Neural cell (in vitro differentiated cells): Measurements from ENCODE around the gene DPM2.

Experiments
- CTCF ChIP-seq: fragments of 450-650 bp; IDR thresholded peaks from 2 replicates; pipeline ENCODE4 v1.5.1; 2014; ENCODE audit warnings: antibody characterized with exemption, mild to moderate bottlenecking, moderate library complexity; ENCODE audit not compliant: poor library complexity, severe bottlenecking
- EP300 ChIP-seq: fragments of 450-650 bp; conservative IDR thresholded peaks from 2 replicates; pipeline ENCODE4 v1.6.1; 2014; ENCODE audit warnings: antibody characterized with exemption, mild to moderate bottlenecking, moderate library complexity; ENCODE audit not compliant: poor library complexity, severe bottlenecking
- EZH2 ChIP-seq: fragments of 200-600, 300-800 bp; shearing (Covaris generic), sonication (generic); IDR thresholded peaks from 2 replicates; pipeline ENCODE4 v1.6.1; 2014; ENCODE audit warnings: antibody characterized with exemption, low read length, borderline replicate concordance, mild to moderate bottlenecking; ENCODE audit not compliant: insufficient read depth, poor library complexity, severe bottlenecking
- POLR2AphosphoS5 ChIP-seq: IDR thresholded peaks from 2 replicates; pipeline ENCODE4 v1.6.1; 2012
- RAD21 ChIP-seq: fragments of 450-650 bp; conservative IDR thresholded peaks from 2 replicates; pipeline ENCODE4 v1.6.1; 2014; ENCODE audit warnings: antibody characterized with exemption, mild to moderate bottlenecking, moderate library complexity
- REST ChIP-seq: IDR thresholded peaks from 2 replicates; pipeline ENCODE4 v1.6.1; 2012; ENCODE audit warnings: borderline replicate concordance
- TAF1 ChIP-seq: IDR thresholded peaks from 2 replicates; pipeline ENCODE4 v1.6.1; 2012; ENCODE audit warnings: low read depth

GRCh38 chr9:127940593-127940992 lies 2.9 kb upstream of the DPM2 start:
- no peak for TF ChIP-seq CTCF
- TF ChIP-seq REST, result no peak
- no peak for TF ChIP-seq TAF1
- TF ChIP-seq EZH2, result no peak
- TF ChIP-seq RAD21, result no peak
- no peak for TF ChIP-seq POLR2AphosphoS5
- TF ChIP-seq EP300, result no peak
